GM03348 (cell line): Measurements from ENCODE around the gene RTP3.
A peak's percentile ranks its signal among the peaks of the same experiment; 100 is the strongest.

ENCODE experiments used
- DNase-seq: peaks from one replicate; pipeline ENCODE4 v3.0.0; 2012; ENCODE audit warnings: low spot score

The RTP3 gene

DNA sequence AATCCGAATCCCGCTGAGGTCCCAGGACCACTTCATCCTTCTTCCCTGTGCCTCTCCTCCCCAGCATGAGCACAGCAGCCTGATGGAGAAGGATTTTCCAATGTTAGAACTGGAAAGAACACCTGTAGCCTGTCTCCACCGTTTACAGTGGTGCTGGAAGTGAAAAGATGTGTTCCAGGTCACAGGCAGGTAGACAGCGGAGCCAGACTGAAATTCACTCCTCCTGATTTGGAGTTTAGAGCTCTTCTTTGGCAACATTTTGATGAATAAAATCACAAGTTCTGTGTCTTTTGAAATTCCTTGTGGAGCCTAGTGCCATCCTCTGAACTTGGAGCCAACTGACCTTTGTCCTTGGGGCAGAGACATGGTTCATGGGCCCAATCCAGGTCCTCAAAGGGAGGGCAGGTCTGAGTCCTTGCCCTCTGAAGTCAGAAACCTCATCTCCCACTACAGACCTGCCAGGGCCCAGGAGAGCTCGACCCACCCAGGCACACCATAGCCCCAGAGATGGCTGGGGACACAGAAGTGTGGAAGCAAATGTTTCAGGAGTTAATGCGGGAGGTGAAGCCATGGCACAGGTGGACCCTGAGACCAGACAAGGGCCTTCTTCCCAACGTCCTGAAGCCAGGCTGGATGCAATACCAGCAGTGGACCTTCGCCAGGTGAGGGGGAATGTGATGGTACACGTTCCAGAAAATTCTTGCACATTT lies at the start of gene RTP3:
RTP3 (plus strand) TSS at position 421 of the 710 bp plus-strand sequence; CDS start at position 508, 87 bp downstream.
- DNase-seq: no peak

- DNase-seq: no peak
These were observed 49.1 kb upstream of the RTP3 start for GRCh38 chr3:46448721-46449120.

GRCh38 chr3:46449755-46450552 lies 47.8 kb upstream of the RTP3 start:
- peak; percentile 55 for DNase-seq

DNA sequence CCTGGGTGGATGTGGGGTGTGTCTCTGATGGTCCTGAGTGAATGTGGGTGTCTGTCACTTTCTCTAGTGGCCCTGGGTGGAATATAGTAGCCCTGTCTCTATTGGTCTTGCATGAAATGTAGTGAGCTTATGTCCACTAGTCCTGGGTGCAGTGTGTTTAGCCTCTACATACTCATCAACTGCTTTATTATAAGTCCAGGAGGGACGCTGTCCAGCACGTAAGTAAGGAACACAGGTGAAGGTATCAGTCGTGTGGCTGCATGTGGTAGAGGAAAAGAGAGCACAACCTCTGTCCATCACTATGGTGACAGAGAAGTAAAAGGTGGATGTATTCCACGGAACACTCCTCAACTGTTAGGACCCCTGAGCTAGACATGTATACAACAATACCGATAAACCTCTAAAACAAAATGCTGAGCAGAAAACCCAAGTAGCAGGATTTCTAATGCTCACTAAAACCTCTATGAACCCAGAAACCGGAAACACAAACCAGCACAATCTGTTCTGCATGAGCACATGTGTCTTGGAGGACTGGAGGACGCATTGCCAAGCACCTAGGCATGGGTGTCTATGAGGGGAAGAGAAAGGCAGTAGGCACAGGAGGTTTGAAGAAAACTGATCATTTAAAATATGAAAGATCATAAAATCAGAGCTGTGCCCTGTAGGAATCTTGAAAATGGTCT lies 44.1 kb upstream of the RTP3 start:
- no peak for DNase-seq

DNA sequence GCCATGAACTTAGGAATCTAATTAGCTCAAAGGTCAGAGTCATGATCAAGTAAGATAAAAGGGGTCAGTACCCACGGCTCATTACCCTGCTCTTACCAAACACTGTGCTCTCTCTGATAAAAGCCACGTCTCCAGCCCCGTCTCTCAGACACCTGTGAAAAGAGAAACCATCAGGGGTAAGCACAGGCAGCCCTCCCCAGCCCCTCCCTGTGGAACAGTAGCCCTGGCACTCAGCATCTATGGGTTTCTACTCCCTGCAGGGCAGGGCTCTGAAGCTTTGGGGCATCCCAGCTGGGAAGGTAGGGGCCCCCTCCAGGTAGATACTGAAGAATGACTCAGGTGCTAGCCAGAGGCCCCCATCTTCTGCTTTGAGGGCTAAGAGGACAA lies 43.6 kb upstream of the RTP3 start:
- DNase-seq: no peak

GRCh38 chr3:46454606-46455005 lies 43.2 kb upstream of the RTP3 start:
- no peak for DNase-seq

DNA sequence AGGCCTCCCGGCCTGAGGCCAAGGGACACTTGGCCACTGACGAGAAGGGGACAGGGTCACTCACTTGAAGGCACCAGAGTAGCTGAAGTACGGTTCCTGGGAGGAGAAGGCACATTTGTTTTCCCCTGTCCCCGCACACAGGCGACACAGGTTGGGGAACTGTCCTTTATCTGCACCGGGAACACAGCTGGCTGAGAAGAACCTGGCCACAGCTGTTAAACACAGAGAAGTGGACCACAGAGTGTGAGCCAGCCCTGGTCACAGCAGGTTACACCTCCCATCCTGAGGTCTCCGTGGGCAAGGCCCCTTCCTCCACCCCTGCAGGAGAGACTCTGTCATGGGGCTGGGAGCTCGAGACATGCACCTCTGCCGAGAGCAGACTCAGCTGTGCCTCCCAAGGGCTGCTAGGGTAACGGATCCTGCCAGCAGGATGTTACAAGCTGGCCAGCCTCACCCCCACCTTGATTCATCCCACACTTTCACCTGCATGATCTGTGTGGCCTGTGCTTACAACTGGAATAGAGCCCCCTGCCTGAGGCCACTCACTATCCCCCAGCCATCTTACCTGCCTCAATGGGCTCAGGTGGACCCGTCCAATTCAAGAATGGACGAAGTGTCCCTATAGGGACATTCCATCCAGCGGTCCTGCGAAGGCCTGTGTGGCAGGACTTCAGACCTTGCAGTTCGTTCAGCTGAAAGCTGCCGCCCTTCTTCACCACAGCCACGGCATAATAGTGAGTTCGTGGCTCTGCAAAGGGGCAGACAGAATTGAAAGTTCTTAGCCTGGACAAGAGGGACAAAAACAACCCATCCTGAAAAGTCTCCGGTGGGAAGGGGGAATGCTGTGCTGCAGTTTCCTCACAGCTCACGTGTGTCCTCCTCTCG lies 42.3 kb upstream of the RTP3 start:
- no peak for DNase-seq

- DNase-seq: no peak
These were observed 41.7 kb upstream of the RTP3 start for GRCh38 chr3:46456118-46456517.

GRCh38 chr3:46460051-46460450 lies 37.7 kb upstream of the RTP3 start:
- no peak for DNase-seq

DNA sequence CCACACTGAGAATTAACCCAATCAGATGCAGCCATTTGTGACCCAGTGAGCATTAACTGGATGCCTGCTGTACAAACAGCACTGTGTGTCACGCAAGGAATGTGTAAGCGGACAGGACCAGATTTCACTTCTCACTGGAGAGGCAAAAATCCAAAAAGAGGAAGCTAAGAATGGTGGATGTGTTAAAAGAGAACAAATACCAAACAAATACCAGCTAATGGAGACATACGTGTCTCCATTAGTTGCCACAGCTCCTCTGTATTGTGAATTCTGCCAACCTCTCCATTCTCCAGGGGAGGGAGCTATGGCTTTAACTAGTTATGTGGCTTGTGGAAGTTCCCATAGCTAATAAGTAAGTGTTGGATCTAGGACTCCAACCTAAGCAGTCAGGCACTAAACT lies 35.7 kb upstream of the RTP3 start:
- DNase-seq: no peak

GRCh38 chr3:46462511-46462910 lies 35.3 kb upstream of the RTP3 start:
- no peak for DNase-seq

- no peak for DNase-seq
These were observed 34.5 kb upstream of the RTP3 start for GRCh38 chr3:46463120-46463867.

DNA sequence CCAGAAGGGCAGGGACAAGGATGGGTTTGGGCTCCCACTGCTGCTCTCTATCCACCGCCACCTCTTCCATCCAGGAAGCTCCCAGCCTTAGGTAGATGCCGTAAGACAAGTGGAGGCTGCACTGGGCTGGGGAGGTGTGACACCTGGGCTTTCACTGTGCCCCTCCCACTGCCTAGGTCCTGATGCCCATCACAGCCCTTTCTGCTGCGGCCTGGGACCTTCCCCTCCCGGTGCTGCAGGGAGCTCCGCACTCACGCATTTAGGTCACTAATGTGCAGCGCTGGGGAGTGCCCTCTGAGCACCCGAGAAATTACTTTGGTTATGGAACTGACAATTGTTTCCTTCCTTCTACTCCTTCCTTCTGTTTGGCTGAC lies 33.9 kb upstream of the RTP3 start:
- DNase-seq: no peak

DNA sequence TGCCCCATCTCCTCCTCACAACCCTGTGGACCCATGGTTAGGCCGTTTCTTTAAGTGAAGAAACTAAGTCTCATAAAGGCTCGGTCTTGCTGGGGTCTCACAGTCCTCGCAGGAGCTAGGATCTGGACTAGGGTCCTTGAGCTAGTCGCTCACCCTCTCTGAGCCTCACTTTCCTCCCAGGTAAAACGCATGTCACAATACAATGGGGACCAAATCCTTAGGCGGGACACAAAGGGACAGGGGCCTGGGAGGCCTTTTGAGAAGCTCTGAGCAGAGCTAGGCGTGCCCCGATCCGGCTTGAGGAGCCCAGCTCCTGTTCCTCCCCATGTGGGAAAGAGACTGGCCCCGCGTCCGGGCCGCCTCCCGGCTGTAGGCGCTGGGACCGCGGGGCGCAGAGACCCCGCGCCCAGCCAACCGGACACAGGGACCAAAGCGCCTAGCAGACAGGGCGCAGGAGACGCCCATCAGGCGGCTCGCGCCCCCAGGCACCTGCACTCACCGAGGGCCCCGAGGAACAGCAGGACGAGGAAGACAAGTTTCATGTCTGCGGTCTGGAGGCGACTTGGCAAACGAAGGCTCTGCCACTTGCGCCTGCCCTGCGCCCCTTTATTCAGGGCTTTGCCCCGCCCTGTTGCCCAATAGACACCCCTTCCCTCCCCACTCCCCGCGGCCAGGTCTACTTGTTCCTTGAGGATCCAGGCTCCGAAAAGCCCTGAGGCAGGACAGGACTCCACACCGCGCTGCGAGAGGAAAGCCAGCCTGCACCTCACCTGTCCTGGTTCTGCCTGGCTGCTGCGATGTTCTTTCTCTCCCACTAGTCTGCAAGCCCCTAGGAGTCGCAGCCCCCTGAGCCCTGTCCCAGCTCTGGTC lies 33.2 kb upstream of the RTP3 start, which contains the start of gene LTF:
LTF (minus strand) TSS at position 580 of the 870 bp plus-strand sequence; CDS start at position 542, 38 bp downstream.
- no peak for DNase-seq

- DNase-seq: no peak
These were observed 32.6 kb upstream of the RTP3 start for GRCh38 chr3:46465196-46465520.

DNA sequence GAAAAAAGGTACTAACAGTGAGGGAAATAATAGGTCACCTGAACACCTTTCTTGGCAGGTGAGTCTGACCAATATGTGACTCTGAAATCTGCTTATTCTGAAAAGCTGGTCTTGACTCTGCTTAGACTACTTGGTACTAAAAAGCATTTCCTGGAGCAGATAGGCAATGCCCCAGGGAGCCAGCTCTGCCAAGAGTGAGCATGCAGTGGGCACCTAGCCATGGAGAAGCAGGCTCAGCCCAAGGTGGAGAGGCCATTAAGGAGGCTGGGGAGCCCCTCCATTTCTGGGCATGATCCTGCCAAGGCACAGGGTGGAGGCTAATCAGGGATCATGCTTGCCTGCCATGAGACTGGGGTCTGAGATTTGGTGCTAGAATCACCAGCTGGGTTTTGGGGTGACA lies 31.5 kb upstream of the RTP3 start:
- no peak for DNase-seq

DNA sequence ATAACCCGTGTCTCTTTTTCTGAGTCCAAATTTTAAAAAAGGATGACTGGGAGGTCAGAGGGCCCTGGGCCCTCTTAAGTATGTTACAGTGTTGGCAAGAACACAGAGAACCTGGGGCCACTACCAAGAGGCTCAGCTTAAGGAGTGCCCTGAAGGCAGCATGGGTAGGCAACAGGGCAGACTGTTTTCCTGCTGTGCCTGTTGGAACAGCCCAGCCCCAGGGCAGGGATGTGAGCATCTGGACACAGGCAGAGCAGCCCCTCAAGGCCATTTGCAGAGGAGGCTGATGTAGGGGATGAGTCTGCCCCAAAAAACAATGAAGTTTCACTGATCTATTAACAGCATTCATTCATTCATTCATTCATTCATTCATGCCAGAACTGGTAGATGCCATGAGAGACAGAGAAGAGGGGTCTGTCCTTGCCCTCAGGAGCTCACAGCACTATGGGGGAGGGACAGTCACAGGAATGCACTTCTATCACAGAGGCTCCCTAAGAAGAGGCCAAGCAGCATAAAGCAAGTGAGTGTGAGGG lies 30.8 kb upstream of the RTP3 start:
- DNase-seq: no peak

GRCh38 chr3:46467562-46467961 lies 30.2 kb upstream of the RTP3 start:
- DNase-seq: no peak

GRCh38 chr3:46468753-46469600 lies 28.8 kb upstream of the RTP3 start:
- DNase-seq: no peak
